H1 (cell line): ENCODE data around the gene ASRGL1. TPM values are rescaled to one million over a fixed set of nuclear protein-coding genes. Genes with fewer than 3 reads are reported as not detected.
"Not testable (repeated sequence)": the region's sequence is repeated elsewhere in the genome, so short reads cannot be mapped to it uniquely, and the experiment has no call there.

ENCODE experiments used
- CTCF ChIA-PET: fragments of 300-600 bp; sonication (Branson Sonifier 250); formaldehyde crosslinking; loops from one replicate; lab custom pipeline; 2021; ENCODE audit not compliant: partially characterized antibody; lab: Charles Lee
- POLR2A ChIA-PET: fragments of 300-600 bp; sonication (Branson Sonifier 250); formaldehyde crosslinking; loops from one replicate; lab custom pipeline; 2021; ENCODE audit warnings: inconsistent platforms; ENCODE audit not compliant: partially characterized antibody; lab: Charles Lee
- DNase-seq, 2 experiments: peaks; one replicate each; pipeline versions ENCODE4 v3.0.0 to v3.0.0-alpha.2; 2010 to 2022; ENCODE audit warnings: low spot score in 2 of 2, low read depth in 1 of 2, mixed read lengths in 1 of 2
- FAIRE-seq: peaks from 2 replicates; lab custom pipeline; 2011; peaks lifted over from hg19 to GRCh38; lab: Jason Lieb, UNC
- H2AFZ ChIP-seq: 2 replicates; pipeline ENCODE4 v1.8.1; 2012; ENCODE audit warnings: low read length, inconsistent platforms
- H2AK5ac ChIP-seq: 2 replicates; pipeline ENCODE4 v1.6.1; 2013; ENCODE audit warnings: low read depth, low read length
- H2BK120ac ChIP-seq: replicated peaks from 2 replicates; pipeline ENCODE3; 2013; ENCODE audit warnings: low read depth, low read length, inconsistent platforms
- H2BK12ac ChIP-seq: 2 replicates; pipeline ENCODE4 v1.6.1; 2013; ENCODE audit warnings: low read depth, low read length
- H2BK15ac ChIP-seq: 2 replicates; pipeline ENCODE4 v1.6.1; 2013; ENCODE audit warnings: low read length
- H2BK20ac ChIP-seq: 2 replicates; pipeline ENCODE4 v1.6.1; 2013; ENCODE audit warnings: low read length
- H2BK5ac ChIP-seq: 2 replicates; pipeline ENCODE4 v1.6.1; 2013; ENCODE audit warnings: low read depth, low read length
- H3K14ac ChIP-seq: 2 replicates; pipeline ENCODE4 v1.6.1; 2013; ENCODE audit warnings: inconsistent platforms; ENCODE audit not compliant: insufficient read length
- H3K18ac ChIP-seq: 2 replicates; pipeline ENCODE4 v1.6.1; 2013; ENCODE audit warnings: low read length; ENCODE audit errors: extremely low read depth
- H3K23ac ChIP-seq: 2 replicates; pipeline ENCODE4 v1.6.1; 2013; ENCODE audit warnings: inconsistent platforms; ENCODE audit not compliant: insufficient read length
- H3K23me2 ChIP-seq: 2 replicates; pipeline ENCODE4 v1.6.1; 2013; ENCODE audit warnings: low read depth, low read length
- H3K27ac ChIP-seq: 2 replicates; pipeline ENCODE4 v1.6.1; 2011; ENCODE audit warnings: low read depth, low read length, inconsistent platforms
- H3K27me3 ChIP-seq, 4 experiments: replicated peaks in 1 of 4; 1 replicate in 1 of 4; 2 replicates in 3 of 4; pipeline versions ENCODE4 v1.6.1 to v1.8.1; 2011 to 2013; ENCODE audit warnings: low read length in 3 of 4, mild to moderate bottlenecking in 3 of 4, inconsistent platforms in 2 of 4, mixed read lengths in 2 of 4, moderate library complexity in 1 of 4; ENCODE audit not compliant: control insufficient read depth in 3 of 4, insufficient read depth in 3 of 4; ENCODE audit errors: extremely low read depth in 1 of 4
- H3K36me3 ChIP-seq, 4 experiments: 2 replicates each; pipeline versions ENCODE4 v1.6.1 to v1.8.1; 2011 to 2013; ENCODE audit warnings: mild to moderate bottlenecking in 4 of 4, low read length in 3 of 4, moderate library complexity in 2 of 4, control low read depth in 1 of 4, inconsistent platforms in 1 of 4; ENCODE audit not compliant: insufficient read depth in 4 of 4, control insufficient read depth in 2 of 4
- H3K4ac ChIP-seq: replicated peaks from 2 replicates; pipeline ENCODE3; 2013; ENCODE audit warnings: low read length, low read depth, mixed read lengths, inconsistent platforms; ENCODE audit not compliant: insufficient read length
- H3K4me1 ChIP-seq, 4 experiments: replicated peaks in 1 of 4; 1 replicate in 1 of 4; 2 replicates in 3 of 4; pipeline versions ENCODE4 v1.6.1 to v1.8.1; 2011 to 2013; ENCODE audit warnings: low read length in 3 of 4, inconsistent platforms in 2 of 4, mixed read lengths in 1 of 4; ENCODE audit not compliant: insufficient read depth in 4 of 4, control insufficient read depth in 3 of 4
- H3K4me2 ChIP-seq, 2 experiments: 2 replicates each; pipeline versions ENCODE4 v1.6.1 to v1.8.1; 2011 to 2013; ENCODE audit warnings: low read depth in 2 of 2, low read length in 2 of 2, control low read depth in 1 of 2, inconsistent platforms in 1 of 2, mild to moderate bottlenecking in 1 of 2; ENCODE audit not compliant: insufficient read depth in 1 of 2
- H3K4me3 ChIP-seq, 4 experiments: fragments of 200-600, 300-600 bp in 1 of 4; sonication (generic), shearing (Covaris generic), sonication (Bioruptor Twin) in 1 of 4; 2 replicates each; pipeline versions ENCODE4 v1.5.1 to v1.8.1; 2011 to 2016; ENCODE audit warnings: low read length in 4 of 4, low read depth in 3 of 4, control low read depth in 2 of 4, inconsistent platforms in 2 of 4, mild to moderate bottlenecking in 2 of 4, mixed read lengths in 1 of 4, moderate library complexity in 1 of 4; ENCODE audit not compliant: insufficient read depth in 2 of 4; ENCODE audit errors: extremely low read depth in 1 of 4
- H3K56ac ChIP-seq: replicated peaks from 2 replicates; pipeline ENCODE3; 2013; ENCODE audit warnings: low read depth, mild to moderate bottlenecking, mixed read lengths, low read length, inconsistent platforms; ENCODE audit not compliant: insufficient read length
- H3K79me1 ChIP-seq: 2 replicates; pipeline ENCODE4 v1.6.1; 2013; ENCODE audit warnings: low read depth, low read length, control low read depth
- H3K79me2 ChIP-seq, 2 experiments: 2 replicates each; pipeline versions ENCODE4 v1.6.1 to v1.8.1; 2012 to 2013; ENCODE audit warnings: low read length in 2 of 2, mild to moderate bottlenecking in 2 of 2, inconsistent platforms in 1 of 2; ENCODE audit not compliant: insufficient read depth in 2 of 2, control insufficient read depth in 1 of 2
- H3K9ac ChIP-seq, 4 experiments: replicated peaks in 1 of 4; 1 replicate in 1 of 4; 2 replicates in 3 of 4; pipeline versions ENCODE4 v1.6.1 to v1.8.1; 2011 to 2013; ENCODE audit warnings: low read depth in 3 of 4, low read length in 3 of 4, control low read depth in 2 of 4, mild to moderate bottlenecking in 2 of 4, moderate library complexity in 2 of 4, inconsistent platforms in 1 of 4; ENCODE audit errors: extremely low read depth in 1 of 4
- H3K9me3 ChIP-seq, 2 experiments: 2 replicates each; pipeline versions ENCODE4 v1.6.1 to v1.8.1; 2012 to 2013; ENCODE audit warnings: mild to moderate bottlenecking in 2 of 2, moderate library complexity in 2 of 2, control low read depth in 1 of 2, inconsistent platforms in 1 of 2, low read depth in 1 of 2, low read length in 1 of 2, mixed read lengths in 1 of 2; ENCODE audit not compliant: insufficient read depth in 2 of 2
- H4K20me1 ChIP-seq, 2 experiments: replicated peaks in 1 of 2; 2 replicates each; pipeline versions ENCODE3 to v1.8.1; 2011 to 2013; ENCODE audit warnings: inconsistent platforms in 2 of 2, low read length in 2 of 2, mild to moderate bottlenecking in 1 of 2; ENCODE audit not compliant: insufficient read depth in 2 of 2, control insufficient read depth in 1 of 2
- H4K5ac ChIP-seq: 2 replicates; pipeline ENCODE4 v1.6.1; 2013; ENCODE audit warnings: low read length, low read depth, mixed read lengths, inconsistent platforms; ENCODE audit not compliant: insufficient read length
- H4K8ac ChIP-seq: 2 replicates; pipeline ENCODE4 v1.8.0; 2013; ENCODE audit warnings: mild to moderate bottlenecking, moderate library complexity, low read length, inconsistent platforms; ENCODE audit not compliant: insufficient read depth; ENCODE audit errors: extremely low read depth
- H4K91ac ChIP-seq: replicated peaks from 2 replicates; pipeline ENCODE3; 2013; ENCODE audit warnings: low read length, mixed read lengths, inconsistent platforms; ENCODE audit not compliant: insufficient read length
- WGBS, 2 experiments: shearing (Covaris generic) in 1 of 2; methylation state at CpG; one replicate each; pipeline versions ENCODE4 v1.1.6 to v1.1.7; 2013 to 2015; ENCODE audit warnings: low lambda C conversion rate in 2 of 2, mixed read lengths in 2 of 2, inconsistent platforms in 1 of 2, low coverage in 1 of 2, missing lambda C conversion rate in 1 of 2; ENCODE audit not compliant: insufficient replicate concordance in 2 of 2, insufficient coverage in 1 of 2, insufficient read length in 1 of 2; ENCODE audit errors: extremely low coverage in 1 of 2, missing lambda C conversion rate in 1 of 2; 5-methylcytosine and 5-hydroxymethylcytosine counted together
- polyA plus RNA-seq, 7 experiments: library from polyadenylated mRNA; depleted of rRNA in 3 of 7; stranded (reverse) in 5 of 7; unstranded in 2 of 7; fragments of >200 nt in 5 of 7; fragments of 200-250 nt in 2 of 7; gene quantifications; 1 replicate in 5 of 7; 2 replicates in 1 of 7; 4 replicates in 1 of 7; pipeline versions ENCODE4 v1.2.1 to v1.2.3, GENCODE V29; 2011 to 2013; ENCODE audit warnings: missing spikeins in 2 of 7, mixed read lengths in 2 of 7
- total RNA-seq: library from RNA; stranded (reverse); fragmentation: NEBNext Ultra II Directional; extraction: Animal tissue kit (Norgen Biotek cat#: 25700); gene quantifications from 2 replicates; pipeline ENCODE4 v1.2.1, GENCODE V29; 2021

The ASRGL1 gene
- total and polyA plus RNA-seq, 2 of the 8 experiments (the other 6 are each of a cell fraction or from before 2014, with no cell fraction given): 19.9 to 23.5 TPM

GRCh38 chr11:62386083-62386482, 48.8 kb downstream of the ASRGL1 start:
- H4K8ac ChIP-seq, H3K79me2 ChIP-seq, H2BK20ac ChIP-seq, H4K91ac ChIP-seq, H4K5ac ChIP-seq, H2BK12ac ChIP-seq, H2AFZ ChIP-seq, H3K27me3 ChIP-seq, H3K23me2 ChIP-seq, H2BK120ac ChIP-seq, H3K56ac ChIP-seq, POLR2A ChIA-PET, H3K4me2 ChIP-seq, H2BK5ac ChIP-seq, H3K4ac ChIP-seq, H3K79me1 ChIP-seq, H3K4me1 ChIP-seq, H3K4me3 ChIP-seq, H4K20me1 ChIP-seq, H3K9ac ChIP-seq, H3K9me3 ChIP-seq, H3K36me3 ChIP-seq, FAIRE-seq, H3K27ac ChIP-seq, H2BK15ac ChIP-seq, H3K18ac ChIP-seq, DNase-seq, H3K14ac ChIP-seq, H3K23ac ChIP-seq, H2AK5ac ChIP-seq: not testable (repeated sequence)
- 88% methylated on average over 3 of the region's 3 CpGs; no CpG with 5 or more reads in 1 of the 2 experiments for WGBS, 2 experiments
- CTCF ChIA-PET: interaction anchor here (0.7 to 1.6 kb wide), 4 partner anchors 9 to 1890 kb away, joined by 3 to 8 read pairs (median 4); no protein-coding TSS in a partner anchor
